Rectal smooth muscle tissue (tissue), 1 donor: ENCODE data around the gene GPI.
A peak's percentile ranks its signal among the peaks of the same experiment; 100 is the strongest.
"Not testable (repeated sequence)": the region's sequence is repeated elsewhere in the genome, so short reads cannot be mapped to it uniquely, and the experiment has no call there.

ENCODE experiments used
- H3K27ac ChIP-seq: one replicate; pipeline ENCODE4 v1.7.0; 2013; ENCODE audit warnings: low read depth, low read length, inconsistent platforms
- H3K27me3 ChIP-seq: one replicate; pipeline ENCODE4 v1.7.0; 2013; ENCODE audit warnings: low read length; ENCODE audit not compliant: control insufficient read depth, insufficient read depth
- H3K36me3 ChIP-seq: one replicate; pipeline ENCODE4 v1.7.0; 2013; ENCODE audit warnings: low read length; ENCODE audit not compliant: control insufficient read depth, insufficient read depth
- H3K4me1 ChIP-seq: one replicate; pipeline ENCODE4 v1.7.0; 2013; ENCODE audit warnings: low read length; ENCODE audit not compliant: control insufficient read depth, insufficient read depth
- H3K4me3 ChIP-seq: one replicate; pipeline ENCODE4 v1.7.0; 2013; ENCODE audit warnings: low read length
- H3K9ac ChIP-seq: one replicate; pipeline ENCODE4 v1.7.0; 2013; ENCODE audit warnings: low read length

Gene GPI

GRCh38 chr19:34400844-34401243 is 35.8 kb downstream of the GPI start:
- not testable (repeated sequence) for H3K4me3 ChIP-seq, H3K27me3 ChIP-seq, H3K4me1 ChIP-seq, H3K27ac ChIP-seq, H3K9ac ChIP-seq
- H3K36me3 ChIP-seq = peaks cover 28% of the 10 kb centered on the region

GRCh38 chr19:34402074-34402600 is 37.1 kb downstream of the GPI start:
- H3K4me3 ChIP-seq = no peak overlapping the region
- peaks cover 3% of the 10 kb centered on the region for H3K4me1 ChIP-seq
- H3K36me3 ChIP-seq = peaks cover 17% of the 10 kb centered on the region
- no peak overlapping the region for H3K9ac ChIP-seq
- H3K27ac ChIP-seq = no peak overlapping the region
- H3K27me3 ChIP-seq = no peaks in the 10 kb centered on the region

- no peak overlapping the region for H3K27ac ChIP-seq
These were observed 38.8 kb downstream of the GPI start for GRCh38 chr19:34403784-34404108.

GRCh38 chr19:34404109-34404909 is 39.3 kb downstream of the GPI start, which contains the start of gene PDCD2L:
Gene PDCD2L (plus strand): TSS chr19:34404399. CDS start chr19:34404431, 32 bp downstream.
- H3K4me3 ChIP-seq = peak within 1 kb of the TSS; percentile 96
- H3K4me1 ChIP-seq = peaks cover 3% of the 10 kb centered on the region
- H3K9ac ChIP-seq = peak within 1 kb of the TSS; percentile 75
- H3K27me3 ChIP-seq = no peaks in the 10 kb centered on the region
- peaks cover 10% of the 10 kb centered on the region for H3K36me3 ChIP-seq
- peak within 1 kb of the TSS; percentile 50 for H3K27ac ChIP-seq

More at GRCh38 chr19:34403784-34404108, 38.8 kb downstream of the GPI start:
- H3K27me3 ChIP-seq = no peaks in the 10 kb centered on the region
- peaks cover 13% of the 10 kb centered on the region for H3K36me3 ChIP-seq
- H3K4me3 ChIP-seq = peak overlapping the region; percentile 96
- H3K4me1 ChIP-seq = peaks cover 3% of the 10 kb centered on the region
- H3K9ac ChIP-seq = no peak overlapping the region

- Histone ChIP-seq H3K9ac (no peak overlapping the region), H3K27ac (no peak overlapping the region), H3K4me1 (peaks cover 3% of the 10 kb centered on the region), H3K36me3 (no peaks in the 10 kb centered on the region), H3K4me3 (no peak overlapping the region), H3K27me3 (no peaks in the 10 kb centered on the region)
These were observed 41.1 kb downstream of the GPI start for GRCh38 chr19:34405892-34406660.

- Histone ChIP-seq H3K4me1 (peaks cover 3% of the 10 kb centered on the region), H3K36me3 (no peaks in the 10 kb centered on the region), H3K27ac (no peak overlapping the region), H3K27me3 (no peaks in the 10 kb centered on the region), H3K4me3 (no peak overlapping the region), H3K9ac (no peak overlapping the region)
These were observed 43.4 kb downstream of the GPI start for GRCh38 chr19:34408411-34408810.

GRCh38 chr19:34409189-34410164 is 44.5 kb downstream of the GPI start:
- Histone ChIP-seq H3K36me3 (no peaks in the 10 kb centered on the region), H3K9ac (no peak overlapping the region), H3K4me3 (no peak overlapping the region), H3K27me3 (no peaks in the 10 kb centered on the region), H3K4me1 (peaks cover 3% of the 10 kb centered on the region), H3K27ac (no peak overlapping the region)

- Histone ChIP-seq H3K36me3 (peaks cover 2% of the 10 kb centered on the region), H3K9ac (no peak overlapping the region), H3K27ac (no peak overlapping the region)
These were observed 46.2 kb downstream of the GPI start for GRCh38 chr19:34411216-34411615.

GRCh38 chr19:34416021-34416545 is 51.1 kb downstream of the GPI start:
- Histone ChIP-seq H3K27me3 (no peaks in the 10 kb centered on the region), H3K4me3 (no peak overlapping the region), H3K4me1 (no peaks in the 10 kb centered on the region), H3K9ac (no peak overlapping the region), H3K36me3 (peaks cover 2% of the 10 kb centered on the region), H3K27ac (no peak overlapping the region)

More at GRCh38 chr19:34411216-34411615, 46.2 kb downstream of the GPI start:
- no peaks in the 10 kb centered on the region for H3K4me1 ChIP-seq
- H3K27me3 ChIP-seq = no peaks in the 10 kb centered on the region
- H3K4me3 ChIP-seq = no peak overlapping the region

- Histone ChIP-seq H3K9ac (no peak overlapping the region), H3K36me3 (peaks cover 2% of the 10 kb centered on the region), H3K27me3 (no peaks in the 10 kb centered on the region)
These were observed 53.3 kb downstream of the GPI start for GRCh38 chr19:34418300-34418699.

GRCh38 chr19:34426096-34426661 is 61.2 kb downstream of the GPI start:
- H3K36me3 ChIP-seq = no peaks in the 10 kb centered on the region

More at GRCh38 chr19:34418300-34418699, 53.3 kb downstream of the GPI start:
- Histone ChIP-seq H3K4me1 (no peaks in the 10 kb centered on the region), H3K4me3 (no peak overlapping the region), H3K27ac (no peak overlapping the region)

More at GRCh38 chr19:34426096-34426661, 61.2 kb downstream of the GPI start:
- no peak overlapping the region for H3K9ac ChIP-seq
- no peaks in the 10 kb centered on the region for H3K27me3 ChIP-seq
- H3K4me3 ChIP-seq = no peak overlapping the region
- peaks cover 10% of the 10 kb centered on the region for H3K4me1 ChIP-seq
- H3K27ac ChIP-seq = no peak overlapping the region
